Measurements from ENCODE around the gene NHERF2. TPM values are rescaled to one million over a fixed set of nuclear protein-coding genes. Genes with fewer than 3 reads are reported as not detected.
A peak's percentile ranks its signal among the peaks of the same experiment; 100 is the strongest.

Gene NHERF2
- total and polyA plus RNA-seq, 2 of the 4 experiments (the other 2 are of a cell fraction), result 18.6 to 77.8 TPM

DNA sequence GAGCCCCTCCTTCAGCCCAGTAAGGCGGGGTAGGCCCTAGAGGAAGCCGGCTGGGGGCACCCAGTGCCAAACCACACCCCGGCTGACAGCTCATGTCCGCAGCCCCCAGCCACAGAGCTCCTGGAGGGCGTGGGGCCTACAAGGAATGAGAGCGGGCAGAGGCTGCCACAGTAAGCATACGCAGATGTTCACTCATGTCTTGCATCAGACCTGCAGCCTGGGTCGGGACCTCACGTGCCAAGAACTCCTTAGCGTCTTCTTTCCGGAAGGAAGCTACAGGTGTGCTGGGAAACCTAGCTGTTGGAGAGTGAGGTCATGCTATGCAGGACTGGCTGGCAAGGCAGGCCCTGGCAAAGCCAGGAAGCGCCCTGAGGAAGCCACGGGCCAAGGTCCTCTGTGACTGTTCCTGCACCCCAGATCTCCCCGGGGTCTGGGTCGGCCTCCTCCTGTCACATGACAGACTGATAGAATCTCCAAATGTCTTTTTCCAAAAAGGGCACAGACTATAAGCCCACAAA, 18.6 kb upstream of the NHERF2 start:
- no peak overlapping the region for H4K91ac ChIP-seq (ENCODE audit: insufficient read depth, low read depth, low read length)
- no peak overlapping the region for H2BK120ac ChIP-seq (ENCODE audit: low read depth, low read length)
- WGBS, 2 experiments (ENCODE audit: extremely low coverage in 2 of 2, insufficient read length in 1 of 2), result 81% methylated on average over 10 of the region's 15 CpGs; no CpG with 5 or more reads in 1 of the 2 experiments
- H3K4me3 ChIP-seq (ENCODE audit: insufficient read depth, low read depth, low read length), result peak overlapping the region; percentile 75; the same call in 1 of the 2 replicates
- dilution Hi-C loops (cut with HindIII; ENCODE audit: low sequenced_read_pairs, unreplicated experiment), result no loop called here
- peak overlapping the region; percentile 13; the same call in 1 of the 2 replicates for H3K9ac ChIP-seq (ENCODE audit: low read depth, low read length)
- peak overlapping the region; percentile 4; the same call in 1 of the 2 replicates for H3K4ac ChIP-seq (ENCODE audit: low read depth, low read length)
- no peak overlapping the region for H2BK20ac ChIP-seq (ENCODE audit: low read depth, low read length)
- in situ Hi-C loops (cut with MboI; ENCODE audit: low sequenced_read_pairs), result no loop called here
- H2AK5ac ChIP-seq (ENCODE audit: low read depth, low read length), result no peak overlapping the region
- H3K56ac ChIP-seq (ENCODE audit: extremely low read depth, insufficient read depth, low read length), result no peak overlapping the region; the same call in 1 of the 2 replicates
- peaks cover 15 to 71% of the 10 kb centered on the region in 2 experiments; a peak in 3 of 4 replicates for H3K79me1 ChIP-seq (ENCODE audit: low read depth in 1 of 2, low read length in 2 of 2)
- peaks cover 8% of the 10 kb centered on the region; the same call in 1 of the 2 replicates for H3K9me1 ChIP-seq (ENCODE audit: insufficient read depth, low read length)
- no peak overlapping the region for H2BK5ac ChIP-seq (ENCODE audit: low read depth, low read length, poor library complexity, severe bottlenecking)
- H4K5ac ChIP-seq (ENCODE audit: low read depth, low read length), result no peak overlapping the region
- H3K4me1 ChIP-seq (ENCODE audit: control insufficient read depth, insufficient read depth, low read length), result peaks cover 28% of the 10 kb centered on the region
- H4K8ac ChIP-seq (ENCODE audit: low read depth in 2 of 2, low read length in 2 of 2), result no peak overlapping the region
- peak overlapping the region; percentile 91 for H2AK9ac ChIP-seq (replicated peaks; ENCODE audit: low read depth, low read length, poor library complexity)
- POLR2A ChIA-PET (ENCODE audit: unreplicated experiment), result no interaction called here
- H2BK15ac ChIP-seq (ENCODE audit: low read depth, low read length), result no peak overlapping the region
- BruUV-seq (replicated peaks), result no TSS peak
- H3K27ac ChIP-seq (ENCODE audit: insufficient read depth, low read length), result peak overlapping the region; percentile 19
- CTCF ChIA-PET, result interaction anchor here (1.4 kb wide), 1 partner anchor 133 kb away, joined by 4 read pairs; no protein-coding TSS in a partner anchor
- ATAC-seq (ENCODE audit: low read depth) (no peak), DNase-seq (peak; percentile 34)
- intact Hi-C loops (cut with micrococcal nuclease), result no loop called here
- H4K20me1 ChIP-seq (ENCODE audit: insufficient read depth, low read length), result peaks cover 61% of the 10 kb centered on the region
- H3K9me3 ChIP-seq (ENCODE audit: control insufficient read depth, insufficient read depth, low read length), result no peaks in the 10 kb centered on the region
- H3K23ac ChIP-seq (ENCODE audit: low read depth, low read length), result peak overlapping the region; percentile 95
- peak overlapping the region; percentile 97 for H3K4me2 ChIP-seq (ENCODE audit: low read depth, low read length)
- peaks cover 12% of the 10 kb centered on the region for H3K36me3 ChIP-seq (ENCODE audit: control insufficient read depth, insufficient read depth, low read length)
- H3K14ac ChIP-seq (replicated peaks; ENCODE audit: low read depth, low read length), result peak overlapping the region; percentile 83; the same call in 1 of the 2 replicates
- no peak overlapping the region for H2AFZ ChIP-seq (replicated peaks; ENCODE audit: low read length, poor library complexity)
- no peak overlapping the region for H3K18ac ChIP-seq (ENCODE audit: low read depth, low read length)
- H3K27me3 ChIP-seq (ENCODE audit: control insufficient read depth, insufficient read depth, low read length), result no peaks in the 10 kb centered on the region
- peak; percentile 57; the same call in 1 of the 2 replicates for TF ChIP-seq BHLHE40 (IDR thresholded peaks at IDR 0.05; ENCODE audit: low read depth, low read length)
- no peak for TF ChIP-seq MXI1 (IDR thresholded peaks at IDR 0.05; ENCODE audit: borderline replicate concordance, low read depth, low read length)
- peak; percentile 22; the same call in 1 of the 2 replicates for TF ChIP-seq CEBPB (IDR thresholded peaks at IDR 0.05; ENCODE audit: low read depth, low read length)
